ENCODE measurements around the gene SLC9A2.

The SLC9A2 gene

DNA sequence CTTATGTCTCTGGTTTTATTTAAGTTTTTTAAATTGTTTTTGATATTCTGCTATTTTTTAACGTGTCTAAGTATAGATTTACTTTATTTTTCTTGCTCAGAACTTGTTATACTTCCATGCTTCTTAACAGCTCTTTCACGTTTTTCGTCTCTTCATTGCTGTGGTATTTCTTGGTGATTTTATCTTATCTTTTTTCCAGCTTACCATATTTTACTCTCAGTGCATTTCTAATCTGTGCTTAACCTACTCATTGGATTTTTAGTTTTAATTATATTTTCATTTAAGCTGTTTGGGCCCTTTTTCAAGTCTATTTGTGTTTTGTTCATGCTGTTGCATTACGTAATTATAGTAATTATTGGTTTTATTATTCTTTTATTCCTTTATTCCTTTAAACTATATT lies 11.1 kb downstream of the SLC9A2 start:
- in situ Hi-C loops (cut with MboI; ENCODE audit: low sequenced_read_pairs, unreplicated experiment), result no loop called here

DNA sequence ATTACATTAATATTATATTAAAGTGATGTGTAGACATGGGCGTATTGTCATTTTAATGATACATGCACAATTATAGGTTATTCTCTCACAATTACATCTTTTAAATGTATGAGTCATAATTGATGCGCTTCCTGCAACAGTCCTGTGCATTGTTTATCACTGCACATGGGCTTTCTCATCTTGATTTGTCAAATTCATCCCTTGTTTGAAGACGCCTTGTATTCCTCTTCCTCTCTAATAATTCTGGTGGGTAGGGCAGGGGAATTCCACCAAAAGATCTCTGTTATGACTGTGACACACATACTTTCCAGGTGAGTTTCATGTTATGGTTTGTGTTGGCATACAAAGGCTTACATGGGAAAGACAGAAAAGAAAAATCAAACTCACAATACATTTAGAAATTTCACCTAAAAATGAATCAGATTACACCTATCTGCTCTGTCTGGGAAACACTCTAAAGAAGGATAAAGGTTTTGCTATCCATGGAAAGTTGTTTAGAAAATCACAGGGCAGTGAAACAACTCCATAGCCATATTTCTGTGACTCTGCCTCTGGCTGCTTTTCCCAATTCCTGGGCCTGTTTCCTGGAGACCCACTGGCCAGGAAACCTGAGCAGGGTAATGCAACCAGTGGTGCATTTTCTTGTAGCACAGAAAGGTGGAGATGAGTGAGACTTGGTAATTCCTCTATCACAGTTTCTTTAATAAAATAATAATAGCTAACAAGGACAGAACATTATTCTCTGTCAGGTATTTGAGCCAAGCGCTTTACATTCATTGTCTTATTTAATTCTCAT lies 13.2 kb downstream of the SLC9A2 start:
- TF ChIP-seq, protein P1, sequence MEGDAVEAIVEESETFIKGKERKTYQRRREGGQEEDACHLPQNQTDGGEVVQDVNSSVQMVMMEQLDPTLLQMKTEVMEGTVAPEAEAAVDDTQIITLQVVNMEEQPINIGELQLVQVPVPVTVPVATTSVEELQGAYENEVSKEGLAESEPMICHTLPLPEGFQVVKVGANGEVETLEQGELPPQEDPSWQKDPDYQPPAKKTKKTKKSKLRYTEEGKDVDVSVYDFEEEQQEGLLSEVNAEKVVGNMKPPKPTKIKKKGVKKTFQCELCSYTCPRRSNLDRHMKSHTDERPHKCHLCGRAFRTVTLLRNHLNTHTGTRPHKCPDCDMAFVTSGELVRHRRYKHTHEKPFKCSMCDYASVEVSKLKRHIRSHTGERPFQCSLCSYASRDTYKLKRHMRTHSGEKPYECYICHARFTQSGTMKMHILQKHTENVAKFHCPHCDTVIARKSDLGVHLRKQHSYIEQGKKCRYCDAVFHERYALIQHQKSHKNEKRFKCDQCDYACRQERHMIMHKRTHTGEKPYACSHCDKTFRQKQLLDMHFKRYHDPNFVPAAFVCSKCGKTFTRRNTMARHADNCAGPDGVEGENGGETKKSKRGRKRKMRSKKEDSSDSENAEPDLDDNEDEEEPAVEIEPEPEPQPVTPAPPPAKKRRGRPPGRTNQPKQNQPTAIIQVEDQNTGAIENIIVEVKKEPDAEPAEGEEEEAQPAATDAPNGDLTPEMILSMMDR (IDR thresholded peaks at IDR 0.05; ENCODE audit: borderline replicate concordance, control extremely low read depth, extremely low read depth, insufficient read depth, missing control alignments), result no peak
- no peak for DNase-seq (ENCODE audit: low spot score)

More for the DNA sequence above, 11.1 kb downstream of the SLC9A2 start:
- DNase-seq (ENCODE audit: low spot score), result no peak
- TF ChIP-seq, protein P1 (IDR thresholded peaks at IDR 0.05; ENCODE audit: borderline replicate concordance, control extremely low read depth, extremely low read depth, insufficient read depth, missing control alignments), result no peak

DNA sequence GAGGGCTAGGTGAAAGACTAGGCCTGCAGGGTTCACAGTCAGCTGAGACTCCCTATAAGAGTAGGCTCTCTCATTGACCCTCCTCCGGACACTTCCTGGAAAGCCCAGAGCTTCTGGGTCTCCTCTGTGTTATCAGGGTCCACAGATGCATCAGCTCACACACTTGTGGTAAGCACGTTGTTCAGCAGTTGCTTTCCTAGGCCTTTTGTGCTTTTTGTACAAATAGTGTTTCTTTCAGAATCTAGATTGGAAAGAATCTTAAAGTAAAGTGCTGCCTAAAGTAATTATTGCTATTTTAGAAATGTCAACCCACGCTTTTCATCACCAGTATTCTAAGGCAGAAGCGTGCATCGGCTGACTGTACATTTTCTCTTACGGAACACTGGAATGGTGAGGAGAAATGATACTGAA lies 15.5 kb downstream of the SLC9A2 start:
- no peak for DNase-seq (ENCODE audit: low spot score)
- in situ Hi-C loops (cut with MboI; ENCODE audit: low sequenced_read_pairs, unreplicated experiment), result no loop called here
- TF ChIP-seq, protein P1 (IDR thresholded peaks at IDR 0.05; ENCODE audit: borderline replicate concordance, control extremely low read depth, extremely low read depth, insufficient read depth, missing control alignments), result no peak

More for the DNA sequence above, 13.2 kb downstream of the SLC9A2 start:
- in situ Hi-C loops (cut with MboI; ENCODE audit: low sequenced_read_pairs, unreplicated experiment), result no loop called here

DNA sequence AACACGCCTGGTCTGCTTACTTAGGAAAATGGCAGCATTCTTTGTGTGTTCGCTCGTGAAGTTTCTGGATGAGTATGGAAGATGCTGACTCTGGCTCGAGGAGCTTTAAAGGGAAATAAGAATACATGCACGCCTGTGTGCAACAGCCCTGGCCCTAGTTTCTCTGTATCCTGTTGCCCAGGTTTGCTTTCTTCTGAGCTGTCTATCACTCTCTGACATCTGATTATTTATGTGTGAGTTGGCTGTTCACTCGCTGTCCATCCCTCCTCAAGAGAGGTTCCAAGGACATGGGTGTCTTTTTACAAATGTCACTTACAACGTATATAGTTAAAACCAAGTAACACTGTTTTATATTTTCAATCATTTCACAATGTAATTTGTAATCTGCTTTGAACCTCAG lies 16.0 kb downstream of the SLC9A2 start:
- in situ Hi-C loops (cut with MboI; ENCODE audit: low sequenced_read_pairs, unreplicated experiment), result no loop called here
- TF ChIP-seq, protein P1 (IDR thresholded peaks at IDR 0.05; ENCODE audit: borderline replicate concordance, control extremely low read depth, extremely low read depth, insufficient read depth, missing control alignments), result no peak

DNA sequence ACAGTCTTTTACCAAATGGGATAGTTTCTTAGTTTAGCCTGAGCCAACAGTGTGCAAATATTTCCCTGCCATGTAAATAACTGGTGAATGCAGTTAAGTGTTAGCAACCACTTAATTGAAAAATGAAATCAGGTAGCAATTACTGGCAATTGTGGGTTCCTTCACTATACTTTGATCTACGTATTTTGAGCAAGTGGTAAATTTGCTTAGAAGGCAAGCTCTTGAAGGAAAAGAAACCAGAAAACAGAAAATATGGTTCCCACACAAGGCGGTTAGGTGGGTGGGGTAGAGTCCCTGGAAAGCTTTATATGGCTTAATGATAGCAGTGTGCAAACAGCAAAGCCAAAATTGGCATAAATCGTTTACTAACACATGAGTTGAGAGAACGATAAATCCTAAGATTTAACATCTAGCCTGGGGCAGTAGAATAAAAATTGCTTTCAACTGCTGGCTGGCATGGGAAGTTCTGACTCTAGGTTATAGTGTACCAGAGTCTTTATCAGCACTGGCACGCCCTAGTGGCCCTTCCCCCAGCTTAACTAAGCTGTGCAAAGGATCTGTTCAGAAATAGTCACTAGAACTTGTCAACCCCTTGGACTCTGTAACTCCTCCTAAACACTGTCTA lies 17.0 kb downstream of the SLC9A2 start:
- TF ChIP-seq, protein P1 (IDR thresholded peaks at IDR 0.05; ENCODE audit: borderline replicate concordance, control extremely low read depth, extremely low read depth, insufficient read depth, missing control alignments), result no peak
- DNase-seq (ENCODE audit: low spot score), result no peak
- in situ Hi-C loops (cut with MboI; ENCODE audit: low sequenced_read_pairs, unreplicated experiment), result no loop called here

More for the DNA sequence above, 16.0 kb downstream of the SLC9A2 start:
- no peak for DNase-seq (ENCODE audit: low spot score)

DNA sequence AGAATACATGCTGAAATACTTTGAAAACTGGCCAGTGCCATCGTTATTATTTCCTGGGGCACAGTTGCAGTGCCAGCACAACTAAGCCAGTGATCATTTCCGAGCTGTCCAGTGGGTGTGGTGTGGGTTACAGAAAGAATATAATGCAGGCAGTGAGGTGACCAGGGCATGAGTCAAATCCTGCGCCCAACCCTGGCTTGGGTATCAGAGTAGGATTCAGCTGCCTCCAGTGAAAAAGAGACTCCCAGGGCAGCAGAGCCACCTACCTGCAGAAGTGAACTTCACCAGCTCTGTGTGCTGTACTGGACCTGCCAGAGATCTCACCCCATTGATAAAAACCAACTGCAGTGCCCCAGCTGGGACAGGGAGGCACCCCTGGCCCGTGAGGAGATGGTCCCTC lies 18.0 kb downstream of the SLC9A2 start:
- TF ChIP-seq, protein P1 (IDR thresholded peaks at IDR 0.05; ENCODE audit: borderline replicate concordance, control extremely low read depth, extremely low read depth, insufficient read depth, missing control alignments), result no peak

More for the DNA sequence above, 18.0 kb downstream of the SLC9A2 start:
- DNase-seq (ENCODE audit: low spot score), result no peak
- in situ Hi-C loops (cut with MboI; ENCODE audit: low sequenced_read_pairs, unreplicated experiment), result no loop called here
